Measurements from ENCODE around the gene RHBDD1. TPM values are rescaled to one million over a fixed set of nuclear protein-coding genes. Genes with fewer than 3 reads are reported as not detected.

The RHBDD1 gene
- total RNA-seq, 1 donor = 45.0 TPM

DNA sequence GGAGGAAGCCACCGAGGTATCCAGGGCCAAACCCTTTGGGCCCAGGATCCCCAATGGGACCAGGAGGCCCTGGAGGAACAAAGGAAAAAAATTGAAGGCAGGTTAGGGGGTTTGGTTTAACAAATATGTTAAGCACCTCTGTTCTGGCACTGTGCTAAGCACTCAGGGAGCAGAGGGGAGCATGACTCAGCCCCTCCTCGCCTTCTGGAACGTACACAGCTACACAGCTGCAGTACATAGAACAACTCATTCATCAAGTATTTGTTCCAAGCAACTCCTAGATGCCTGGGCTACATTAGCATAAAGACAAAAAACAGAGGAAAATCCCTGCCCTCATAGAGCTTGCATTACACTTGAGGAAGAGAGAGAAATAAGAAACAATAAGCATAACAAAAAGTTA, 174.6 kb downstream of the RHBDD1 start:
- TF ChIP-seq, protein P1, sequence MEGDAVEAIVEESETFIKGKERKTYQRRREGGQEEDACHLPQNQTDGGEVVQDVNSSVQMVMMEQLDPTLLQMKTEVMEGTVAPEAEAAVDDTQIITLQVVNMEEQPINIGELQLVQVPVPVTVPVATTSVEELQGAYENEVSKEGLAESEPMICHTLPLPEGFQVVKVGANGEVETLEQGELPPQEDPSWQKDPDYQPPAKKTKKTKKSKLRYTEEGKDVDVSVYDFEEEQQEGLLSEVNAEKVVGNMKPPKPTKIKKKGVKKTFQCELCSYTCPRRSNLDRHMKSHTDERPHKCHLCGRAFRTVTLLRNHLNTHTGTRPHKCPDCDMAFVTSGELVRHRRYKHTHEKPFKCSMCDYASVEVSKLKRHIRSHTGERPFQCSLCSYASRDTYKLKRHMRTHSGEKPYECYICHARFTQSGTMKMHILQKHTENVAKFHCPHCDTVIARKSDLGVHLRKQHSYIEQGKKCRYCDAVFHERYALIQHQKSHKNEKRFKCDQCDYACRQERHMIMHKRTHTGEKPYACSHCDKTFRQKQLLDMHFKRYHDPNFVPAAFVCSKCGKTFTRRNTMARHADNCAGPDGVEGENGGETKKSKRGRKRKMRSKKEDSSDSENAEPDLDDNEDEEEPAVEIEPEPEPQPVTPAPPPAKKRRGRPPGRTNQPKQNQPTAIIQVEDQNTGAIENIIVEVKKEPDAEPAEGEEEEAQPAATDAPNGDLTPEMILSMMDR (IDR thresholded peaks at IDR 0.05; ENCODE audit: insufficient read depth, low read length) = no peak
- DNase-seq (ENCODE audit: low read depth) = peak; percentile 27
- no peak overlapping the region for H3K4me3 ChIP-seq (ENCODE audit: low read depth, low read length)

DNA sequence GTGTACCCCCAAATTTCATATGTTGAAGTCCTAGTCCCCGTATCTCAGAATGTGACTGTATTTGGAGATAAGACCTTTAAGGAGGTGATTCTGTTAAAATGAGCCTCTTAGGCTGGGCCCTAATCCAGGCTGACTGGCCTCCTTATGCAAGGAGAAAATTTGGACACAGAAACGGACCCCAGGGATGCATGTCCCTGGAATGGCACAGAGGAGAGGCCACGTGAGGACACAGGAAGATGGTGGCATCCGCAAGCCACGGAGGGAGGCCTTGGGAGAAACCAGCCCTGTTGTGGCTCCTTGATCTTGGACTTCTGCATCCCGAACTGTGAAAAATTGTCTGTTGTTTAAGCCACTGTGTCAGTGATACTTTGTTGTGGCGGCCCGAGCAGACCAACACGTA, 177.5 kb downstream of the RHBDD1 start:
- H3K4me3 ChIP-seq (ENCODE audit: low read depth, low read length) = no peak overlapping the region
- TF ChIP-seq, protein P1 (IDR thresholded peaks at IDR 0.05; ENCODE audit: insufficient read depth, low read length) = no peak
- no peak for DNase-seq (ENCODE audit: low read depth)

DNA sequence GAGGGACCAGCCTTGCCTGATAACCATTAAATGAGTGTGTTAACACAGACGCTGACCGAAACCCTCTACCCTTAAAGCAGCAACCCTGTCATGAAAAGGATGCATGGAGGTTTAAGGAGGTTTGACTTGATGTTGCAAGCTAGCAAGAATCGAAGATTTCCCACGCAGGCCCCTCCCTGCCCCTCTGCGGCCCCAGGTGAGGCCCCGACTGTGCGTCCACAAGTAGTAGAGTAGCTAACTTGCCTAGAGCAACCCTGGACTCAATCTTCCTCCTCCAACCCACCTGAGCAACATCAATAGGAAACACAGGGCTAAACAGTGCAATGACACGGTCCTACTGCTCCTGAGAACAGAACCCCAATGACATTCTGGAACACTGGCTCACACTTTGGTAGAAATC, 178.0 kb downstream of the RHBDD1 start:
- no peak for DNase-seq (ENCODE audit: low read depth)
- no peak overlapping the region for H3K4me3 ChIP-seq (ENCODE audit: low read depth, low read length)
- TF ChIP-seq, protein P1 (IDR thresholded peaks at IDR 0.05; ENCODE audit: insufficient read depth, low read length) = no peak

DNA sequence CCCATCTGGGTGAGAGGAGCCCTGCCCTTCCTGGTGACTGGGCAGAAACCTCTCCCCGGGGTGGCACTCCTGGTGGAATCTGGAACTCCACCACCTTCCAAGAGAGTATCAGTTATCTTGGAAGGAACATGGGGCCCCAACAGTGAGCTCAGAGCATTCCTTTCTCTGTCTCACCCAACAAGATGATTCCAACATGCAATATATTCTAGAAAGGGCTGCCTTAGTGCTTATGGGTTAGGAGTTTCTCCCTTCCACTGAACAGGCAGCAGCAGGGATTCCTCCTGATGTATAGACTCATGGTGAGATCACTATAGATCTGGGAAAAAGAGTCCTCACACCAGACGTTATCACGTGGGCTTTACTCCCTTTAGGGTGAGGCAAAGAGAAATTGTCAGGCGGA, 181.0 kb downstream of the RHBDD1 start:
- no peak for DNase-seq (ENCODE audit: low read depth)
- H3K4me3 ChIP-seq (ENCODE audit: low read depth, low read length) = no peak overlapping the region
- TF ChIP-seq, protein P1 (IDR thresholded peaks at IDR 0.05; ENCODE audit: insufficient read depth, low read length) = no peak

DNA sequence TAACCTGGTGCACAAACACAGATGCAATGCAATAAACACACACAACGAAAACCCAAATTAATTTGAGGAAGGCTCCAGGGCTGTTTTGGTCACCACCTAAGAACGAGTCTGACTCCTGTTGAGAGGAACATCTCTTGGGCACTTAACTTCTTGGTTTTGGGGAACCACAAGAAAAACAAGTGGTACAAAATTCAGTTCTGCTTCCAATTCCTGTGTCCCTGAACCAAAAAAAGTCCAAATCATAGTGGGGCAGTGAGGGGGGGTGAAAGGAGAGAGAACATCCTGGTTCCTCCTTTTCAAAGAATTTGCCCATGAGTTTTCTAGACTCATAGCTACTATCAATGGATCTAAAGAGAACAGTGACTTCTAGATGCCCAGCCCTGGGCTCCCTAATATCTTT, 184.6 kb downstream of the RHBDD1 start:
- TF ChIP-seq, protein P1 (IDR thresholded peaks at IDR 0.05; ENCODE audit: insufficient read depth, low read length) = no peak
- no peak overlapping the region for H3K4me3 ChIP-seq (ENCODE audit: low read depth, low read length)
- DNase-seq (ENCODE audit: low read depth) = no peak

DNA sequence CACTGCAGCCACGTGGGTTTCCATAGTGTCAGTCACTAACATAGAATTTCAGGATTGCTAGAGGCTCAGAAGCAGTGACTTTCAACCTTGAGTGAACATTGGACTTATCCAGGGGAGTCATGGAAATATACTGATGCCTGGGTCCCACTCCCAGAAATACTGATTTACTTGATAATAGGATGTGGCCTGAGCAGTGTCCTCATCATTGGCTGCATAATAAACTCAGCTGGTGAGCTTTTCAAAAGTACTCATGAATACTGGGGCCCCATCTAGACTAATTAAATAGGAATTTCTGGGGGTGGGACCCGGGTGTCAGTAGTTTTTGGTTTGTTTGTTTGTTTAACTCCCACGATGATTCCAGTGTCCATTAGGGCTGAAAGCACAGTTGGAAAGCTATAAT, 186.8 kb downstream of the RHBDD1 start:
- TF ChIP-seq, protein P1 (IDR thresholded peaks at IDR 0.05; ENCODE audit: insufficient read depth, low read length) = no peak
- no peak for DNase-seq (ENCODE audit: low read depth)
- no peak overlapping the region for H3K4me3 ChIP-seq (ENCODE audit: low read depth, low read length)

DNA sequence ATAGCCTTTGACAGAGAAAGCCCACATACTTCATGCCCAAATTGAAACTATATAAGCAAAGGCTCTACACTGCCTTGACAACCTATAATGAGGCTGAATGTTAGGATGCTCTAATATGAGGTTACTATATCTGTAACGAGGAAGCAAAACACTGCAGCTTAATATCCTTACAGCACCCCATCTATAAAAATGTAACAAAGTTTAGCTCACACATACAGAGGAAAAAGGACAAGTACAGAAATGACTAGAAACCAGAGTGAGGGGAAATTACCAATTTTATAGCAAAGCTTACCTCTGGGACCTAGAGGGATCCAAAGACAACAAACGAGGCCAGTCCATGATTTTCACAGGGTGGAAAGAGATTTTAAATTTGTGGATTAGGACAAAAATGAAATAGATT, 189.7 kb downstream of the RHBDD1 start:
- TF ChIP-seq, protein P1 (IDR thresholded peaks at IDR 0.05; ENCODE audit: insufficient read depth, low read length) = no peak
- H3K4me3 ChIP-seq (ENCODE audit: low read depth, low read length) = no peak overlapping the region
- no peak for DNase-seq (ENCODE audit: low read depth)

All from fibroblast of the aortic adventitia (primary cell).